VCaP (cell line): ENCODE data around the gene PKP4.

Experiments
- H3K27ac ChIP-seq: fragments of 450-650 bp; 2 replicates; pipeline ENCODE4 v1.5.1; 2017
- CTCF ChIP-seq: fragments of 450-650 bp; conservative IDR thresholded peaks from 2 replicates; pipeline ENCODE4 v1.5.1; 2017; ENCODE audit warnings: mild to moderate bottlenecking, moderate library complexity

The PKP4 gene

GRCh38 chr2:158477202-158477601 lies 20.4 kb downstream of the PKP4 start:
- no peak overlapping the region for H3K27ac ChIP-seq
- no peak for TF ChIP-seq CTCF

- no peak for TF ChIP-seq CTCF
- no peak overlapping the region for H3K27ac ChIP-seq
Observed at GRCh38 chr2:158478237-158478636, 21.5 kb downstream of the PKP4 start.

GRCh38 chr2:158478816-158479215 lies 22.1 kb downstream of the PKP4 start:
- no peak for TF ChIP-seq CTCF

GRCh38 chr2:158481116-158481515 lies 24.4 kb downstream of the PKP4 start:
- no peak for TF ChIP-seq CTCF
- no peak overlapping the region for H3K27ac ChIP-seq

More at GRCh38 chr2:158478816-158479215, 22.1 kb downstream of the PKP4 start:
- H3K27ac ChIP-seq = no peak overlapping the region

- TF ChIP-seq CTCF = no peak
- H3K27ac ChIP-seq = no peak overlapping the region
Observed at GRCh38 chr2:158482594-158482993, 25.8 kb downstream of the PKP4 start.

- no peak for TF ChIP-seq CTCF
- no peak overlapping the region for H3K27ac ChIP-seq
Observed at GRCh38 chr2:158484892-158485556, 28.3 kb downstream of the PKP4 start.

- no peak overlapping the region for H3K27ac ChIP-seq
- TF ChIP-seq CTCF = no peak
Observed at GRCh38 chr2:158486150-158486969, 29.6 kb downstream of the PKP4 start.
